ENCODE measurements around the gene APOA4. TPM values are rescaled to one million over a fixed set of nuclear protein-coding genes. Genes with fewer than 3 reads are reported as not detected.

The APOA4 gene
- total RNA-seq, 1 experiment from 2014 or later = not detected

DNA sequence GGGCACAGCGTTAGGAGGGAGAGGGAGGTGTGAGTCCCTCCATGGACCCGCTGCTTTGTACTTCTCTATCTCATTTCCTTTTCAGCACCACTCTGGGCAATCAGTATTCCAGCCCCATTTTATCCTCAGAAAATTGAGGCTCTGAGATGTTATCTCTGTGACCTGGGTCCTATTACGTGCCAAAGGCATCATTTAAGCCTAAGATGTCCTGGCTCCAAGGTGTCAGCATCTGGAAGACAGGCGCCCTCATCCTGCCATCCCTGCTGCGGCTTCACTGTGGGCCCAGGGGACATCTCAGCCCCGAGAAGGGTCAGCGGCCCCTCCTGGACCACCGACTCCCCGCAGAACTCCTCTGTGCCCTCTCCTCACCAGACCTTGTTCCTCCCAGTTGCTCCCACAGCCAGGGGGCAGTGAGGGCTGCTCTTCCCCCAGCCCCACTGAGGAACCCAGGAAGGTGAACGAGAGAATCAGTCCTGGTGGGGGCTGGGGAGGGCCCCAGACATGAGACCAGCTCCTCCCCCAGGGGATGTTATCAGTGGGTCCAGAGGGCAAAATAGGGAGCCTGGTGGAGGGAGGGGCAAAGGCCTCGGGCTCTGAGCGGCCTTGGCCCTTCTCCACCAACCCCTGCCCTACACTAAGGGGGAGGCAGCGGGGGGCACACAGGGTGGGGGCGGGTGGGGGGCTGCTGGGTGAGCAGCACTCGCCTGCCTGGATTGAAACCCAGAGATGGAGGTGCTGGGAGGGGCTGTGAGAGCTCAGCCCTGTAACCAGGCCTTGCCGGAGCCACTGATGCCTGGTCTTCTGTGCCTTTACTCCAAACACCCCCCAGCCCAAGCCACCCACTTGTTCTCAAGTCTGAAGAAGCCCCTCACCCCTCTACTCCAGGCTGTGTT is 5.8 kb upstream of the APOA4 start:
- DNase-seq = no peak
- no peaks in the 10 kb centered on the region for H3K9me3 ChIP-seq (replicated peaks)
- no peaks in the 10 kb centered on the region for H3K27me3 ChIP-seq
- H3K36me3 ChIP-seq = no peaks in the 10 kb centered on the region
- H3K4me1 ChIP-seq = no peaks in the 10 kb centered on the region
- no peak overlapping the region for H3K27ac ChIP-seq
- no peak overlapping the region for H3K4me3 ChIP-seq

- Histone ChIP-seq H3K9me3 (replicated peaks) (no peaks in the 10 kb centered on the region), H3K4me1 (no peaks in the 10 kb centered on the region), H3K36me3 (no peaks in the 10 kb centered on the region), H3K27ac (no peak overlapping the region), H3K27me3 (no peaks in the 10 kb centered on the region), H3K4me3 (no peak overlapping the region)
- DNase-seq = no peak
Observed at GRCh38 chr11:116827461-116827860, 4.4 kb upstream of the APOA4 start.

DNA sequence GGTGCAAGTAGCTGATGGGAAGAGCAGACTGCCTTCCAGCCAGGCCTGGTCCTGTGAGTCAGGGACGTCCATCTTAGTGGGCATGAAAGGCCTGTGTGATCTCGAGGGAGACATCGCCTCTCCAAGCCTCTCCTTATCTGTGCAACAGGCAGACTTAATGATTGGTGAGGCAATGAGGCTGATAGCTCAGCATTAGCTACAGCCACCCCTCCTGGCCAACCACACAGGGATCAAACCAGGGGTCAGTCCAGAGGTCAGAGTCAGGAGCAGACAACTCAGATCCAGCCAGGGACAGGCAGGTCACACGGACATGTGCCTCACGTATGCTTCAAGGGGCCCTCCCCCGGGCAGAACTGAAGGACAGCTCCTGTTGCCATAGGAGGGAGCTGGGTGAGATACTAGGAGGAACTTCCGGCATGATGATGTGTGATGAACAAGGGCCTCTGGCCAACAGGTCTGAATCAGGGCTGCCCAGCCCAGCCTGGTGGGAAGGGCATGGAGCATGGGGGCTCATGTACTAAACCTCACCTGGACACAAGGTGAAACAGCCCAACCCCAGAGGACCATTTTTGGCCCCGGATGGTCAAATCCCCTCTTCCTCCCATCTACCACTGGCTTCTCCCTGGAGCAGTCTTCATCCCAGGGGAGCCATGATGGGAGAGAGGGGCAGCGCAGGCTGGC is 3.8 kb upstream of the APOA4 start:
- Histone ChIP-seq H3K27ac (no peak overlapping the region), H3K4me3 (no peak overlapping the region), H3K36me3 (no peaks in the 10 kb centered on the region), H3K9me3 (replicated peaks) (no peaks in the 10 kb centered on the region), H3K4me1 (no peaks in the 10 kb centered on the region), H3K27me3 (no peaks in the 10 kb centered on the region)
- DNase-seq = no peak

- Histone ChIP-seq H3K27ac (no peak overlapping the region), H3K27me3 (no peaks in the 10 kb centered on the region), H3K9me3 (replicated peaks) (no peaks in the 10 kb centered on the region), H3K36me3 (no peaks in the 10 kb centered on the region), H3K4me1 (no peaks in the 10 kb centered on the region), H3K4me3 (no peak overlapping the region)
- DNase-seq = no peak
Observed at GRCh38 chr11:116825854-116826750, 3.0 kb upstream of the APOA4 start.

DNA sequence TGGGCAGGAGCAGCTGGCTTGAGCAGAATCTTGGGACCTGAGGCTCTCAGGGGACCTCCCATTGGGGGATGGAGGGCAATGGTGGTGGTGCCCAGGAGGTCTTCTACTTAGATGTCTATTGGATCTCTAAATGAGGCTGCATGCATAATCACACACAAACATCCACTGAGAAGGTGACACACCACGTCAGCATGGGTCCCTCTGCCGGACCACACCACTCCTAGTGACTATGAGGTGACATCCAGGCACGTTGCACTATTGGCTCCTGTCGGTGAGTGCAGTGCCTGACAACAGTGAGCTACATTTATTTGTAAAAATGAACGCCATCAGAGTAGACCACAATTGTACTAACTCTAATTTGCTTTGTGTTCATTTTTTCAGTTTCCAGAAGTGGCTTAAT is 2.3 kb upstream of the APOA4 start:
- H3K4me3 ChIP-seq = no peak overlapping the region
- no peak overlapping the region for H3K27ac ChIP-seq
- DNase-seq = no peak
- no peaks in the 10 kb centered on the region for H3K4me1 ChIP-seq
- no peaks in the 10 kb centered on the region for H3K36me3 ChIP-seq
- no peaks in the 10 kb centered on the region for H3K9me3 ChIP-seq (replicated peaks)
- no peaks in the 10 kb centered on the region for H3K27me3 ChIP-seq

- no peaks in the 10 kb centered on the region for H3K9me3 ChIP-seq (replicated peaks)
- DNase-seq = no peak
- H3K4me3 ChIP-seq = no peak overlapping the region
- H3K36me3 ChIP-seq = no peaks in the 10 kb centered on the region
- no peak overlapping the region for H3K27ac ChIP-seq
- no peaks in the 10 kb centered on the region for H3K4me1 ChIP-seq
- H3K27me3 ChIP-seq = no peaks in the 10 kb centered on the region
Observed at GRCh38 chr11:116822575-116822974, 529 bp downstream of the APOA4 start.

GRCh38 chr11:116821050-116821918 is 1.8 kb downstream of the APOA4 start:
- Histone ChIP-seq H3K4me3 (no peak overlapping the region), H3K4me1 (no peaks in the 10 kb centered on the region), H3K27ac (no peak overlapping the region), H3K36me3 (no peaks in the 10 kb centered on the region), H3K27me3 (no peaks in the 10 kb centered on the region), H3K9me3 (replicated peaks) (no peaks in the 10 kb centered on the region)
- DNase-seq = no peak

DNA sequence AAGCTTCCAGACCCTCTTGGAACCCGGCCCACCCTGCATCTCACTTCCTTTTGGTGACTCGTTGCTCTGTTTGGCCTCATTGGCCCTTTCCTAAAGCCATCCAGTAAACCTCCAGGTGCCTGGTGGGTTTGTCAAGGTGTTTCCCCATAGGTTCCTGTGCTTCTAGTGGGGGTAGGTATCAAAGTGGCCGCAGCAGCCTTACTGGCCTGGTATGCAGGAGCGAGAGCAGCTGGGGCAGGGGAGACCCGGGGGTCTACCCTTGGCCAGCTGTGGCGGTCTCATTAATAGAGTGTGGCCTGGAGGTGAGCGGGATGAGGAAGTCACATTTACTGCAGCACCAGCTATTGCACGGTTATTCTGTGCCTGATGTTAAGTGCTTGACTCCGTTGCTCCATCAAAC is 4.1 kb downstream of the APOA4 start:
- no peak for DNase-seq

DNA sequence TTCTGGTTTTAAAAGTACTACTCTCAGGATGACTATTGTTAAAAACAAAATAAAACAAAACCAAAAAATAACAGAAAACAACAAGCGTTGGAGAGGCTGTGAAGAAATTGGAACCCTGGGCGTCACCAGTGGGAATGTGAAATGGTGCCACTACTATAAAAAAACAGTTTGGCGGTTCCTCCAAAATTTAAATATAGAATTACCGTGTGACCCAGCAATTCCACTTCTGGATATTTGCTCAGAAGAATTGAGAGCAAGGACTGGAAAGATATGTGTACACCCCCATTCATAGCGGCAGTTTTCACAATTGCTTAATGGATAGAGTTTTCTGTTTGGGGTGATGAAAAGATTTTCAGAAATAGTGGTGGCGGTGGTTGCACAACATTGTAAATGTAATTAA is 8.6 kb downstream of the APOA4 start:
- Histone ChIP-seq H3K4me3 (no peak overlapping the region), H3K9me3 (replicated peaks) (no peaks in the 10 kb centered on the region), H3K27me3 (no peaks in the 10 kb centered on the region), H3K27ac (no peak overlapping the region), H3K4me1 (no peaks in the 10 kb centered on the region), H3K36me3 (no peaks in the 10 kb centered on the region)
- DNase-seq = no peak

More for the DNA sequence above, 4.1 kb downstream of the APOA4 start:
- H3K4me3 ChIP-seq = no peak overlapping the region
- H3K27me3 ChIP-seq = no peaks in the 10 kb centered on the region
- H3K36me3 ChIP-seq = no peaks in the 10 kb centered on the region
- no peaks in the 10 kb centered on the region for H3K9me3 ChIP-seq (replicated peaks)
- H3K4me1 ChIP-seq = no peaks in the 10 kb centered on the region
- no peak overlapping the region for H3K27ac ChIP-seq

DNA sequence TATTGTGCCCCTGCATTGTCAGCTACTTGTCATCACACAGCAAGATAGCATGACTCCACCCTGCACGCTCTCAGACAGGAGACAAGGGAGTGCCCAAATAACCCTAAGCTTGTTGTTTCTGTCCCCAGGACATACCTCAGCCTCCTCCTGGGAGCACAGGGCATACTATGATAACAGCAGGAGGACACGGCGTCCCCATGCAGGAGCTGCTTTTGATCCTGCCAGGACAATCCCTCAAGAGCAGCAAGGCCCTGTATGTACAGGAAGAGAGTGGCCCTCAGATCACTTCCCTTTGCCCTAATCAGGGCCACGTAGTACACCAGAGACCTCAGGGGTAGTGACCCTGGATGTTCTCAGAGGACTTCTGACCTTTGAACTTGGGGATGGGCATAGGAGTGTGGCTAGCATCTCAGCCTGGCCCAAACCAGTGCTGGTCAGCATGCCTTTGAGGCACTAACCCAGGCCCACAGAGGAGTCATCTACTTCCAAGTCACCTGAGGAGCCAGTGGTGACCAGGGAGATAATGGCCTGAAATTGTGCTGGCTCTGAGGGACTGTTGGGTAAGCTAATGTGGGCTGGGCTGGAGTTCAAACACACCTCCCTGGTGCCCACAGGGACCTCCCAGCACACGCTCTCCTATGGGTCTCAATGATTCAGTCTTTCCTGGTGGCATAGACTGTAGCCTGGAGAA is 9.2 kb downstream of the APOA4 start:
- Histone ChIP-seq H3K27me3 (no peaks in the 10 kb centered on the region), H3K9me3 (replicated peaks) (no peaks in the 10 kb centered on the region), H3K4me3 (no peak overlapping the region), H3K36me3 (no peaks in the 10 kb centered on the region), H3K4me1 (no peaks in the 10 kb centered on the region), H3K27ac (no peak overlapping the region)
- no peak for DNase-seq

- H3K36me3 ChIP-seq = no peaks in the 10 kb centered on the region
Observed at GRCh38 chr11:116813170-116813569, 9.9 kb downstream of the APOA4 start.

GRCh38 chr11:116812109-116812508 is 11.0 kb downstream of the APOA4 start:
- Histone ChIP-seq H3K9me3 (replicated peaks) (no peaks in the 10 kb centered on the region), H3K27ac (no peak overlapping the region), H3K4me3 (no peak overlapping the region), H3K4me1 (no peaks in the 10 kb centered on the region), H3K36me3 (no peaks in the 10 kb centered on the region), H3K27me3 (no peaks in the 10 kb centered on the region)
- no peak for DNase-seq

More at GRCh38 chr11:116813170-116813569, 9.9 kb downstream of the APOA4 start:
- Histone ChIP-seq H3K9me3 (replicated peaks) (no peaks in the 10 kb centered on the region), H3K27me3 (no peaks in the 10 kb centered on the region), H3K4me1 (no peaks in the 10 kb centered on the region), H3K4me3 (no peak overlapping the region), H3K27ac (no peak overlapping the region)
- no peak for DNase-seq

DNA sequence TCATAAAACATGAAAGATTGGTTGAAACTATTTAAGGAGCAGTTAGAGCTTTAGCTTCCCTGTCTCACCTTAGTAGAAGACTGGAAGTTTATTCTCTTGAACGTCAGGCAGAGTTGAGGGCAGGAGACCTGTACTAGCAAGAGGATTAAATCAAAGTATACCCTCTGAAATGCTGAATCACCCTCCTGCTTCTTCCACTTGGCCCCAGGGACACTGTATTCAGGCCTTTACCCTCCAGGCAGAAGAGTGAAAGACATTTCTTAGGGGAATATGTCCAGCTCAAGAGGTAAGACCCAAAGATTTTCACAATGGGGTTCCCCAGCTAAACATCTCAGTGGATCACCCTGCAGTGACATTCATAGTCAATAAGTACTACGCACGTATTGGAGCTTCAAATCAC is 11.9 kb downstream of the APOA4 start:
- Histone ChIP-seq H3K9me3 (replicated peaks) (no peaks in the 10 kb centered on the region), H3K4me3 (no peak overlapping the region), H3K4me1 (no peaks in the 10 kb centered on the region), H3K27ac (no peak overlapping the region), H3K27me3 (no peaks in the 10 kb centered on the region), H3K36me3 (no peaks in the 10 kb centered on the region)
- no peak for DNase-seq
